Breast epithelium (tissue), 4 donors: ENCODE data around the gene SEMA4F. TPM values are rescaled to one million over a fixed set of nuclear protein-coding genes. Genes with fewer than 3 reads are reported as not detected.

ENCODE experiments used
- DNase-seq, 2 donors: peaks; one replicate each; pipeline ENCODE4 v3.0.0-alpha.2; 2019; ENCODE audit warnings: low spot score in 2 of 2
- H3K27ac ChIP-seq, 2 donors: fragments of 200-600 bp; sonication (generic) in 1 of 2; one replicate each; pipeline ENCODE4 v1.5.1; 2016 to 2019; ENCODE audit warnings: mild to moderate bottlenecking in 1 of 2
- H3K27me3 ChIP-seq, 2 donors: fragments of 200-600 bp; sonication (generic) in 1 of 2; one replicate each; pipeline versions ENCODE4 v1.5.1 to v1.6.0; 2017 to 2019; ENCODE audit warnings: control low read depth in 1 of 2, mild to moderate bottlenecking in 1 of 2
- H3K36me3 ChIP-seq: fragments of 200-600 bp; one replicate; pipeline ENCODE4 v1.5.1; 2019
- H3K4me1 ChIP-seq, 2 donors: fragments of 200-600 bp; sonication (generic); one replicate each; pipeline ENCODE4 v1.5.1; 2016 to 2019; ENCODE audit warnings: control low read depth in 1 of 2
- H3K4me3 ChIP-seq, 3 donors: fragments of 200-600 bp; sonication (generic); 1 replicate in 2 of 3; 2 replicates in 1 of 3; pipeline ENCODE4 v1.5.1; 2016 to 2019; ENCODE audit warnings: mild to moderate bottlenecking in 3 of 3, moderate library complexity in 2 of 3
- H3K9me3 ChIP-seq, 2 donors: fragments of 200-600 bp; sonication (generic) in 1 of 2; one replicate each; pipeline ENCODE4 v1.5.1; 2016 to 2019; ENCODE audit warnings: control low read depth in 1 of 2
- CTCF ChIP-seq, 3 donors: fragments of 450-650 bp; IDR thresholded peaks; one replicate each; pipeline ENCODE4 v1.5.1; 2016 to 2017; ENCODE audit warnings: antibody characterized with exemption in 3 of 3, mild to moderate bottlenecking in 3 of 3, moderate library complexity in 3 of 3
- POLR2A ChIP-seq: fragments of 450-650 bp; IDR thresholded peaks from one replicate; pipeline ENCODE4 v1.6.1; 2016; ENCODE audit warnings: antibody characterized with exemption, mild to moderate bottlenecking, moderate library complexity
- POLR2AphosphoS5 ChIP-seq, 3 donors: sonication (generic); formaldehyde crosslinking; IDR thresholded peaks; one replicate each; pipeline ENCODE4 v1.6.1; 2017; ENCODE audit warnings: antibody characterized with exemption in 3 of 3
- intact Hi-C: fragments of 100-400 bp; cut with DNase I; formaldehyde crosslinking; loops from one replicate; pipeline ENCODE4 v1.15.1; 2023; ENCODE audit warnings: low total_unique reads
- total RNA-seq, 3 donors: library from RNA; depleted of rRNA; stranded (reverse); fragments of >200 nt; gene quantifications; one replicate each; pipeline ENCODE4 v1.1.0, GENCODE V29; 2016

The SEMA4F gene
- total RNA-seq, 3 donors from 2014 or later = 4.6 to 8.8 (median 8.5) TPM

GRCh38 chr2:74702001-74702715 lies 48.1 kb downstream of the SEMA4F start:
- Histone ChIP-seq H3K4me3 (no peak overlapping the region), H3K27me3 (no peaks in the 10 kb centered on the region), H3K4me1 (no peaks in the 10 kb centered on the region), H3K9me3 (no peaks in the 10 kb centered on the region), H3K27ac (no peak overlapping the region), H3K36me3 (no peaks in the 10 kb centered on the region)
- DNase-seq = no peak
- TF ChIP-seq CTCF (IDR thresholded peaks at IDR 0.05) (no peak), POLR2AphosphoS5 (IDR thresholded peaks at IDR 0.05) (no peak), POLR2A (no peak)
- intact Hi-C loops = no loop called here

- Histone ChIP-seq H3K36me3 (no peaks in the 10 kb centered on the region), H3K9me3 (no peaks in the 10 kb centered on the region), H3K27ac (no peak overlapping the region), H3K4me3 (no peak overlapping the region), H3K4me1 (no peaks in the 10 kb centered on the region), H3K27me3 (no peaks in the 10 kb centered on the region)
- DNase-seq = no peak
- TF ChIP-seq POLR2A (no peak), POLR2AphosphoS5 (IDR thresholded peaks at IDR 0.05) (no peak), CTCF (IDR thresholded peaks at IDR 0.05) (no peak)
- intact Hi-C loops = no loop called here
Observed at GRCh38 chr2:74703373-74703772, 49.3 kb downstream of the SEMA4F start.

- Histone ChIP-seq H3K36me3 (no peaks in the 10 kb centered on the region), H3K27me3 (no peaks in the 10 kb centered on the region), H3K27ac (no peak overlapping the region), H3K9me3 (no peaks in the 10 kb centered on the region), H3K4me1 (no peaks in the 10 kb centered on the region), H3K4me3 (no peak overlapping the region)
- intact Hi-C loops = no loop called here
- DNase-seq = no peak
- no peak for TF ChIP-seq POLR2A
- TF ChIP-seq CTCF (IDR thresholded peaks at IDR 0.05) = no peak
- TF ChIP-seq POLR2AphosphoS5 (IDR thresholded peaks at IDR 0.05) = no peak
Observed at GRCh38 chr2:74704216-74704615, 50.2 kb downstream of the SEMA4F start.

GRCh38 chr2:74706741-74707140 lies 52.7 kb downstream of the SEMA4F start:
- no peaks in the 10 kb centered on the region for H3K36me3 ChIP-seq
- H3K9me3 ChIP-seq = no peaks in the 10 kb centered on the region
- TF ChIP-seq POLR2AphosphoS5 (IDR thresholded peaks at IDR 0.05) (no peak), CTCF (IDR thresholded peaks at IDR 0.05) (no peak), POLR2A (no peak)
- no peak overlapping the region for H3K27ac ChIP-seq
- H3K27me3 ChIP-seq = no peaks in the 10 kb centered on the region
- H3K4me1 ChIP-seq = no peaks in the 10 kb centered on the region
- H3K4me3 ChIP-seq = no peak overlapping the region
- intact Hi-C loops = no loop called here
- no peak for DNase-seq

- no peak for DNase-seq
- no peaks in the 10 kb centered on the region for H3K36me3 ChIP-seq
- no peaks in the 10 kb centered on the region for H3K27me3 ChIP-seq
- no peak for TF ChIP-seq POLR2A
- no peak for TF ChIP-seq CTCF (IDR thresholded peaks at IDR 0.05)
- TF ChIP-seq POLR2AphosphoS5 (IDR thresholded peaks at IDR 0.05) = no peak
- no peaks in the 10 kb centered on the region for H3K4me1 ChIP-seq
- intact Hi-C loops = no loop called here
- no peaks in the 10 kb centered on the region for H3K9me3 ChIP-seq
- H3K27ac ChIP-seq = no peak overlapping the region
- H3K4me3 ChIP-seq = no peak overlapping the region
Observed at GRCh38 chr2:74707837-74708236, 53.8 kb downstream of the SEMA4F start.
